NB4 (cell line): ENCODE results near the gene ORAI3.

Source experiments
- DNase-seq: peaks from one replicate; pipeline ENCODE4 v3.0.0; 2010; ENCODE audit warnings: low read depth
- H3K4me3 ChIP-seq: one replicate; pipeline ENCODE4 v1.5.1; 2011; ENCODE audit warnings: mild to moderate bottlenecking, low read depth, low read length, moderate library complexity
- CTCF ChIP-seq: IDR thresholded peaks from one replicate; pipeline ENCODE4 v1.5.1; 2012; ENCODE audit warnings: low read depth, low read length
- MAX ChIP-seq: IDR thresholded peaks from 2 replicates; pipeline ENCODE4 v1.6.1; 2011; ENCODE audit warnings: low read depth, low read length
- MYC ChIP-seq: IDR thresholded peaks from 2 replicates; pipeline ENCODE4 v1.6.1; 2011; ENCODE audit warnings: low read depth, low read length
- POLR2A ChIP-seq: IDR thresholded peaks from 2 replicates; pipeline ENCODE4 v1.6.1; 2011; ENCODE audit warnings: mild to moderate bottlenecking; ENCODE audit not compliant: insufficient read length; ENCODE audit errors: extremely low read depth

The ORAI3 gene

GRCh38 chr16:30979170-30980022 is 30.5 kb downstream of the ORAI3 start:
- no peak for DNase-seq

GRCh38 chr16:30980023-30980371 is 31.1 kb downstream of the ORAI3 start:
- TF ChIP-seq MAX, result no peak
- TF ChIP-seq POLR2A, result no peak
- TF ChIP-seq CTCF, result no peak
- no peak for TF ChIP-seq MYC
- H3K4me3 ChIP-seq, result no peak overlapping the region
- DNase-seq, result no peak

More at GRCh38 chr16:30979170-30980022, 30.5 kb downstream of the ORAI3 start:
- TF ChIP-seq MAX (no peak), MYC (no peak), CTCF (no peak), POLR2A (no peak)
- H3K4me3 ChIP-seq, result no peak overlapping the region

- no peak for DNase-seq
- H3K4me3 ChIP-seq, result no peak overlapping the region
- TF ChIP-seq MYC (no peak), CTCF (no peak), POLR2A (no peak), MAX (no peak)
These were observed 31.6 kb downstream of the ORAI3 start for GRCh38 chr16:30980434-30980833.

GRCh38 chr16:30980959-30981358 is 32.1 kb downstream of the ORAI3 start:
- TF ChIP-seq CTCF (no peak), MAX (no peak), POLR2A (no peak), MYC (no peak)
- H3K4me3 ChIP-seq, result no peak overlapping the region
- DNase-seq, result no peak

- H3K4me3 ChIP-seq, result no peak overlapping the region
- TF ChIP-seq MYC (no peak), POLR2A (no peak), MAX (no peak), CTCF (no peak)
- no peak for DNase-seq
These were observed 33.9 kb downstream of the ORAI3 start for GRCh38 chr16:30982548-30983288.
